ENCODE data around the gene TMEM181.
"Not testable (repeated sequence)": the region's sequence is repeated elsewhere in the genome, so short reads cannot be mapped to it uniquely, and the experiment has no call there.

Gene TMEM181, protein sequence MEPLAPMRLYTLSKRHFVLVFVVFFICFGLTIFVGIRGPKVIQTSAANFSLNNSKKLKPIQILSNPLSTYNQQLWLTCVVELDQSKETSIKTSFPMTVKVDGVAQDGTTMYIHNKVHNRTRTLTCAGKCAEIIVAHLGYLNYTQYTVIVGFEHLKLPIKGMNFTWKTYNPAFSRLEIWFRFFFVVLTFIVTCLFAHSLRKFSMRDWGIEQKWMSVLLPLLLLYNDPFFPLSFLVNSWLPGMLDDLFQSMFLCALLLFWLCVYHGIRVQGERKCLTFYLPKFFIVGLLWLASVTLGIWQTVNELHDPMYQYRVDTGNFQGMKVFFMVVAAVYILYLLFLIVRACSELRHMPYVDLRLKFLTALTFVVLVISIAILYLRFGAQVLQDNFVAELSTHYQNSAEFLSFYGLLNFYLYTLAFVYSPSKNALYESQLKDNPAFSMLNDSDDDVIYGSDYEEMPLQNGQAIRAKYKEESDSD

GRCh38 chr6:158559895-158560835, at the start of gene TMEM181:
Gene TMEM181 (plus strand): TSS chr6:158560091. CDS start chr6:158560225, 134 bp downstream.
- peak; percentile 86 for DNase-seq

- DNase-seq, result no peak
Measured at GRCh38 chr6:158512809-158513208, 47.1 kb upstream of the TMEM181 start.

DNA sequence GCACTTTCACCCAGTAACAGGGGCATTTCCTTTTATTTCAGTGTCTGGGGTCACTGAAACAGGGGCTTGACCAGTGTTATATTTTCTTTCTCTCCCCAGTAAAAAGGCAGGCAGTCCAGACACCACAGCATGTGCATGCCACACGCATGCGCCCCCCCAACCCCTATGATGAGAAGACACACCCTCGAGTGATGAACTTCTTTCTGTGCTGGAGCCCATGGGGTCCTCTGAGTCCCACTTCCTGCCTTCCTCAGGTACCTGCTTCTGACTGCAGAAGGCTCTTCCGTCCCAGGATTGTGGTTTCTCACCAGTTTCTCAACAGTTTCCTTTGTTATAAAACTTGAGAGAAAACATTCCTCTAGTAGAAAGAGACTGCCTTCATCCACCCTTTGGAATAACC, 45.7 kb upstream of the TMEM181 start:
- DNase-seq, result no peak

DNA sequence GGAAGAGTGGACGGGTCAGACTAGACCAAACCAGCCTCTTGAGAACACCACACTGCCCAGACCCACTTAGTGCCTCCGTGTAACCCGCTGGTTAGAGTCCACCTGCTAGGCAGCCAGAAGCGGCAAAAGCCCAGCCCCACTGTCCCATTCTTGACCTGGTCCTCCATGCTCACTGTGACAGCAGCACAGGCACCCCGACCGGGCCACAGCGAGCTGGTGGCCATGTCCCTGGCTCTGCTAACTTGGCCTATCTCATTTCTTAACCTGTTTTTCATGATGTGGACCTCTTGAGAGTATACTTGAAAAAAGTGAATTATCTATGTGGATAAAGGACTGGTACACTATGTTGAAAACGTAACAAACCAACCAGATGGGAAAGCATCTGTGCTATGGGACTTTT, 44.9 kb upstream of the TMEM181 start:
- no peak for DNase-seq

DNA sequence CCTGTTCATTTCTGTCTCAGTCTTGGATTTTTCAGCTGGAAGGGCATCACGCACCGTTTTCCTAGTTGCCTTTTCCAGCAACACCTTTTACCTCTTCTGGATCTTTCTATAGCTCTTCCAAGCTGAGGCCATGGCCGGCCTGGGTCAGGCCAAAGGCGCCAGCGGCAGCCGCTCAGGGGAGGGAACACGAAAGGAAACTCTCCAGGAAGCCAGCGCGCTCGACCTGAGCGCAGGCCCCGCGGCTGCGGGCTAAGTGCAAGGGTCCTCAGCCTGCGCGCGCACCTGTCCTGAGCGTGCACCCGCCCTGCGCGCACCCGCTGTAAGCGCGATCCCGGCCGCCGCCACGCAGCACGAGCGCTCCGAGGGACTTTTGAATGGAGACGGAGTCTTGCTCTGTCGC, 43.8 kb upstream of the TMEM181 start:
- DNase-seq, result no peak

GRCh38 chr6:158517038-158517437, 42.9 kb upstream of the TMEM181 start:
- no peak for DNase-seq

GRCh38 chr6:158517581-158517980, 42.3 kb upstream of the TMEM181 start:
- no peak for DNase-seq

- DNase-seq, result peak; percentile 85
Measured at GRCh38 chr6:158518191-158519127, 41.4 kb upstream of the TMEM181 start.

- no peak for DNase-seq
Measured at GRCh38 chr6:158519300-158519699, 40.6 kb upstream of the TMEM181 start.

GRCh38 chr6:158519761-158520160, 40.1 kb upstream of the TMEM181 start:
- no peak for DNase-seq

DNA sequence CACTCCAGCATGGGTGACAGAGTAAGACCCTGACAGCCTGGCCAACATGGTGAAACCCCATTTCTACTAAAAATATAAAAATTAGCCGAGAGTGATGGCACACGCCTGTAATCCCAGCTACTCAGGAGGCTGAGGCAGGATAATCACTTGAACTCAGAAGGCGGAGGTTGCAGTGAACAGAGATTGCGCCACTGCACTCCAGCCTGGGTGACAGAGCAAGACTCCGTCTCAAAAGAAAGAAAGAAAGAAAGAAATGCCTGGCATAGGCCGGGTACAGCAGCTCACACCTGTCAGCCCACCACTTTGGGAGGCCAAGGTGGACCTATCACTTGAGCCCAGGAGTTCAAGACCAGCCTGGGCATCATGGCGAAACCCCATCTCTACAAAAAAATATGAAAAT, 38.9 kb upstream of the TMEM181 start:
- DNase-seq, result not testable (repeated sequence)

GRCh38 chr6:158521759-158522158, 38.1 kb upstream of the TMEM181 start:
- DNase-seq, result no peak

DNA sequence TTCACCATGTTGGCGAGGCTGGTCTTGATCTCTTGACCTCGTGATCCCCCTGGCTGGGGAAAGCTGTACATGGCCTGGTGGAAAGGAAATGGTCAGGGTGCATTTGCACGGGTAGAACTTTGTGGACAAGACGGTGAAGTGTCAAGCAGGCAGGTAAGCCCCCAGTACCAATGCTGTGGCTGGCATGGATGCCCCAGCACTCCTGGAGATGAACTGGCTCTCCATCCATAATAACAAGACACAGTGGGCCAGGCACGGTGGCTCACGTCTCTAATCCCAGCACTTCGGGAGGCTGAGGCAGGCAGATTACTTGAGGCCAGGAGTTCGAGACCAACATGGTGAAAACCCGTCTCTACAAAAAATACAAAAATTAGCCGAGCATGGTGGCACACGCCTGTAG, 37.3 kb upstream of the TMEM181 start:
- DNase-seq, result no peak

GRCh38 chr6:158524311-158524710, 35.6 kb upstream of the TMEM181 start:
- DNase-seq, result no peak

DNA sequence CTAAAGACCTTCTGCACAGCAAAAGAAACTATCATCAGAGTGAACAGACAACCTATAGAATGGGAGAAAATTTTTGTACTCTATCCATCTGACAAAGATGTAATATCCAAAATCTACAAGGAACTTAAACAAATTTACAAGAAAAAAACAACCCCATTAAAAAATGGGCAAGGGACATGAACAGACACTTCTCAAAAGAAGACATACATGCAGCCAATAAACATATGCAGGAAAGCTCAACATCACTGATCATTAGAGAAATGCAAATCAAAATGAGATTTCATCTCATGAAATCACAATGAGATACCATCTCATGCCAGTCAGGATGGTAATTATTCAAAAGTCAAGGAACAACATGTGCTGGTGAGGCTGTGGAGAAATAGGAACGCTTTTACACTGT, 32.0 kb upstream of the TMEM181 start:
- DNase-seq, result not testable (repeated sequence)

DNA sequence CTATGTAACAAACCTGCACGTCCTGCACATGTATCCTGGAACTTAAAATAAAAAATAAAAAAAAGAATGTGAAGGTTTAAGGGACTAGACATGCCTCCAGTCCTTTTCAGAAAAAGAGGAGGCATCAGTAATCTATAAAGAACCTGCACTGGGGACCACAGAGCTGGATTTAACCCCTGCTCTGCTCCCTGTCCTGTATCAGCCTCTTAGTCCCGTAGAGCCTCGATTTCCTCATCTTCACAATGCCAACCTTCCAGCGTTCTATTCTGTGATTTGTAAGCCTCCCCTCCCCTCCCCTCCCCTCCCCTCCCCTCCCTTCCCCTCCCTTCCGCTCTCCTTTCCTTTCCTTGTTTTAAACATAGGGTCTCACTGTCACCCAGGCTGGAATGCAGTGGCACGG, 31.1 kb upstream of the TMEM181 start:
- no peak for DNase-seq

DNA sequence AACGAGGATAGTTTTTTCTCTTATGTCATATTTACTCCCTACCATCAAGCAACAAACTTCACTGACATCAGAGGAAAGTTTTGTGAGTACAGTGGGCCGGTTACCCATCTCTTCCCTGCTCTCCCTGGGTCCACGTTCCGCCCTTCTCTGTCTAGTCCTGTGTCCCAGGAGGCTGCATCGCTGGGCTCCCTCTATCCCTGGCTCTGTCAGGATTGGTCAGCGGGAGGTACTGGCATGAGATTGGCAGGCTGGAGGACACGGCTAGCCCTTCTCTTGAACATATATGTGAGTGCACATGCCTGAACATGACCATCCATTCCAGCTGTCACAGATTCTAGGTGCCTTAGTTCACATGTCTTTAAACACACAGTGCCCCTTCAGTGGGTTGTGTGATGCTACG, 30.3 kb upstream of the TMEM181 start:
- DNase-seq, result no peak

GRCh38 chr6:158531566-158531965, 28.3 kb upstream of the TMEM181 start:
- DNase-seq, result no peak

GRCh38 chr6:158531970-158532369, 27.9 kb upstream of the TMEM181 start:
- DNase-seq, result no peak

GRCh38 chr6:158536084-158536890, 23.6 kb upstream of the TMEM181 start:
- DNase-seq, result peak; percentile 32
